Type B pancreatic cell (in vitro differentiated cells): Measurements from ENCODE around the gene RARRES1. TPM values are rescaled to one million over a fixed set of nuclear protein-coding genes. Genes with fewer than 3 reads are reported as not detected.

Experiments used
- DNase-seq: peaks from one replicate; pipeline ENCODE4 v3.0.0; 2021; ENCODE audit warnings: mixed read lengths; ENCODE audit not compliant: unreplicated experiment; ENCODE audit errors: extremely low spot score
- H3K27ac Mint-ChIP-seq: 2 replicates; pipeline ENCODE4 v1.8.0; 2021; ENCODE audit warnings: mild to moderate bottlenecking, mixed read lengths
- H3K27me3 Mint-ChIP-seq: 2 replicates; pipeline ENCODE4 v1.8.0; 2021; ENCODE audit warnings: mixed read lengths
- H3K36me3 Mint-ChIP-seq: 2 replicates; pipeline ENCODE4 v1.8.0; 2021; ENCODE audit warnings: mixed read lengths
- H3K4me1 Mint-ChIP-seq: one replicate; pipeline ENCODE4 v1.8.0; 2021; ENCODE audit warnings: mixed read lengths; ENCODE audit not compliant: unreplicated experiment
- H3K4me3 Mint-ChIP-seq: 2 replicates; pipeline ENCODE4 v1.8.0; 2021; ENCODE audit warnings: mild to moderate bottlenecking, mixed read lengths
- H3K9me3 Mint-ChIP-seq: 2 replicates; pipeline ENCODE4 v1.8.0; 2021; ENCODE audit warnings: mixed read lengths
- CTCF ChIP-seq: fragments of 200-600 bp; sonication (generic); conservative IDR thresholded peaks from 2 replicates; pipeline ENCODE4 v1.5.0; 2021; ENCODE audit warnings: antibody characterized with exemption, mild to moderate bottlenecking
- total RNA-seq: library from RNA; stranded (reverse); gene quantifications from 2 replicates; pipeline ENCODE4 v1.2.1, GENCODE V29; 2021; ENCODE audit warnings: low replicate concordance

The RARRES1 gene
- total RNA-seq, 1 donor from 2014 or later: 15.9 TPM

GRCh38 chr3:158768881-158769543 lies 36.8 kb upstream of the RARRES1 start:
- Mint-ChIP-seq H3K27me3 (no peaks in the 10 kb centered on the region), H3K36me3 (no peaks in the 10 kb centered on the region), H3K4me3 (peak overlapping the region; percentile 62), H3K9me3 (no peaks in the 10 kb centered on the region), H3K27ac (peak overlapping the region; percentile 91), H3K4me1 (peaks cover 39% of the 10 kb centered on the region)
- TF ChIP-seq CTCF: no peak
- DNase-seq: no peak

GRCh38 chr3:158768361-158768787 lies 36.1 kb upstream of the RARRES1 start:
- no peak for TF ChIP-seq CTCF
- Mint-ChIP-seq H3K27ac (peak overlapping the region; percentile 91), H3K27me3 (no peaks in the 10 kb centered on the region), H3K9me3 (no peaks in the 10 kb centered on the region), H3K36me3 (no peaks in the 10 kb centered on the region), H3K4me1 (peaks cover 39% of the 10 kb centered on the region), H3K4me3 (peak overlapping the region; percentile 30)
- no peak for DNase-seq

DNA sequence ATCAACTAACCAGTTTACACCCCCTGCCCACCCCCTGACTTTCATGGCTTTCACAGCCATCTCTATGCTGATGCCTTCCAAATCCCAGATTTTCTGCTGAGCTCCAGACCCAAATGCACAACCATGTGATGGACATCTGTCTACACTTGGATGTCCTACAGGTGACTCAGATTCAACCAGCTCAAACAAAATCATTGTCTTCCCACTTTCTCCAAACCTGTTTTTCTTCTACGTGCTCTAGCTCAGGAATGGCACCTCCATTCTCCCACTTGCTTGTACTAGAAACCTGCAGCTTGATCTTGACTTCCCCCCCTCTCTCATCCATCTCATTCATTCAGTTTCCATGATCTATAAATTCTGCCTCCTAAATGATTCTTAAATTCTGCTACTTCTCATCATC lies 34.1 kb upstream of the RARRES1 start:
- no peak for DNase-seq
- TF ChIP-seq CTCF: no peak
- H3K4me3 Mint-ChIP-seq: no peak overlapping the region
- H3K9me3 Mint-ChIP-seq: no peaks in the 10 kb centered on the region
- no peak overlapping the region for H3K27ac Mint-ChIP-seq
- H3K4me1 Mint-ChIP-seq: peaks cover 40% of the 10 kb centered on the region
- no peaks in the 10 kb centered on the region for H3K27me3 Mint-ChIP-seq
- peaks cover 3% of the 10 kb centered on the region for H3K36me3 Mint-ChIP-seq

GRCh38 chr3:158765518-158766205 lies 33.4 kb upstream of the RARRES1 start:
- H3K4me3 Mint-ChIP-seq: no peak overlapping the region
- no peak for DNase-seq
- H3K4me1 Mint-ChIP-seq: peaks cover 40% of the 10 kb centered on the region
- peaks cover 5% of the 10 kb centered on the region for H3K36me3 Mint-ChIP-seq
- no peaks in the 10 kb centered on the region for H3K27me3 Mint-ChIP-seq
- no peak overlapping the region for H3K27ac Mint-ChIP-seq
- TF ChIP-seq CTCF: no peak
- H3K9me3 Mint-ChIP-seq: no peaks in the 10 kb centered on the region

DNA sequence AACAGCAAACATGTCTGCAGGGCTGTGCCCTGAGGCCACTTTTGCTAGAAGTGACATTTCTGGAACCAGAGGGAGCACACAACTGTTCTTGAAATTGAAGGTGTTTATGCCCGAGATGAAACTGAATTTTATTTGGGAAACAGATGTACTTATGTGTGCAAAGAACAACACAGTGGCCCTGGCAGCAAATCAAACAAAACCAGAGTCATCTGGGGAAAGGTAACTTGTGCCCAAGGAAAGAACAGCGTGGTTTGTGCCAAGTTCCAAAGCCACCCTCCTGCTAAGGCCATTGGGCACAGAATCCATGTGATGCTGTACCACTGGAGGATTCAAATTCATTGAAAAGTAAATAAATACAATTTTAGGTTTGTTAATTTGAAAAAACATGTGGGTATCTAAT lies 31.2 kb upstream of the RARRES1 start:
- Mint-ChIP-seq H3K36me3 (peaks cover 5% of the 10 kb centered on the region), H3K4me3 (no peak overlapping the region), H3K9me3 (no peaks in the 10 kb centered on the region), H3K27me3 (no peaks in the 10 kb centered on the region), H3K4me1 (peaks cover 18% of the 10 kb centered on the region), H3K27ac (no peak overlapping the region)
- no peak for TF ChIP-seq CTCF
- no peak for DNase-seq
